GM18519 (cell line): Measurements from ENCODE around the gene BOLA3.
"Not testable (repeated sequence)": the region's sequence is repeated elsewhere in the genome, so short reads cannot be mapped to it uniquely, and the experiment has no call there.

Experiments
- ATAC-seq: cut with Tn5 transposase; IDR thresholded peaks from one replicate; pipeline ENCODE4 v1.9.1; 2021; ENCODE audit warnings: mild to moderate bottlenecking, moderate library complexity; ENCODE audit not compliant: unreplicated experiment, low FRiP score

The BOLA3 gene

GRCh38 chr2:74105413-74105812 is 42.3 kb downstream of the BOLA3 start:
- ATAC-seq = no peak

DNA sequence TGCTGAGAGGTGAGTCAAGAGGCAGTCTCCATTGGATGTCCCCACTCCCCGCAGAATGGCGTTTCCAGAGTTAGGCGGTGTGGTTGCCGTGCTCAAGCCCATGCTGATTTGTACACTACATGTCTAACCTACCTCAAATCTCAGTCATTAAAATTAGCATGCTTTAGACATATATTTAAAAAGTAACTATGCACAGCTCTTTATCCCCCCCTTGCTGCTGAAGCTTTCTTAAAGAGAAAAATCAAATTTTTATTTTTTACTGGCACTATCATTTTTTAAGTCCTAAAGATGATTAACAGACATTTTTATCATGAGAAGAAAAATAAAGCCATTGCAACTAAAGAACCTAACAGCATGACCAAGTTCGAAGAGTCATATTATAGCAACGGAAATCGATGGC is 42.9 kb downstream of the BOLA3 start:
- ATAC-seq = no peak

- ATAC-seq = no peak
These were observed 43.9 kb downstream of the BOLA3 start for GRCh38 chr2:74103763-74104162.

GRCh38 chr2:74102516-74102915 is 45.2 kb downstream of the BOLA3 start:
- no peak for ATAC-seq

GRCh38 chr2:74101574-74102300 is 46.0 kb downstream of the BOLA3 start:
- no peak for ATAC-seq

DNA sequence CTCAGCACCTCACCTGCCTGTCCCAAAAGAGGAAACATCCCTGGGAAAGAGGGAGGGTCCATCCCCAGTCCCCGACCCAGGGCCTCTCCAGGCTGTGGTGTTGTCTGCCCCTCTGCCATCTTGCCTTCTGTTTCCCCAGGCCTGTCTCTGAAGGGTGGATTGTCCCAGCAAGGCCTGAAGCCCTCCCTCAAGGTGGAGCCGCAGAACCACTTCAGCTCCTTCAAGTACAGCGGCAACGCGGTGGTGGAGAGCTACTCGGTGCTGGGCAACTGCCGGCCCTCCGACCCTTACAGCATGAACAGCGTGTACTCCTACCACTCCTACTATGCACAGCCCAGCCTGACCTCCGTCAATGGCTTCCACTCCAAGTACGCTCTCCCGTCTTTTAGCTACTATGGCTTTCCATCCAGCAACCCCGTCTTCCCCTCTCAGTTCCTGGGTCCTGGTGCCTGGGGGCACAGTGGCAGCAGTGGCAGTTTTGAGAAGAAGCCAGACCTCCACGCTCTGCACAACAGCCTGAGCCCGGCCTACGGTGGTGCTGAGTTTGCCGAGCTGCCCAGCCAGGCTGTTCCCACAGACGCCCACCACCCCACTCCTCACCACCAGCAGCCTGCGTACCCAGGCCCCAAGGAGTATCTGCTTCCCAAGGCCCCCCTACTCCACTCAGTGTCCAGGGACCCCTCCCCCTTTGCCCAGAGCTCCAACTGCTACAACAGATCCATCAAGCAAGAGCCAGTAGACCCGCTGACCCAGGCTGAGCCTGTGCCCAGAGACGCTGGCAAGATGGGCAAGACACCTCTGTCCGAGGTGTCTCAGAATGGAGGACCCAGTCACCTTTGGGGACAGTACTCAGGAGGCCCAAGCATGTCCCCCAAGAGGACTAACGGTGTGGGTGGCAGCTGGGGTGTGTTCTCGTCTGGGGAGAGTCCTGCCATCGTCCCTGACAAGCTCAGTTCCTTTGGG is 47.2 kb downstream of the BOLA3 start:
- ATAC-seq = no peak

DNA sequence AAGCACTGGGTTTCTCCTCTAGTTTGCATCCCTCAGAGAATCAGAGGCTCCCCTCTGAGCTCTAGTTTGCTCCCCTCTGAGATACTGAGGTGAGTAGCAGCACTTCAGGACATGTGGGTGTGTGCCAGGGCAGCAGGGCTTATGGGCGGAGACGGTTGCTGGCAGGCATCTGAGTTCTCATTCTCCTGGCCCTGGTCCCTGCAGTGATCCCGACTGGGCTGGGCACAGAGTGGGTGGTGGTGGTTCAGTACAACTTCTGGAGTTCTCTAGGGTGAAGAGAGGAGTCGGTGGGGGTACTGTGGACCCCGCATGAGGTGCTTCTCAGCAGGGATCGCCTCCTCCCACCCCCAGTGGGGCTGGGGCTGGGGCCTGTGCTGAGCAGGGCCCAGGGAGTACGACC is 47.9 kb downstream of the BOLA3 start:
- ATAC-seq = no peak

GRCh38 chr2:74099271-74099670 is 48.4 kb downstream of the BOLA3 start:
- ATAC-seq = no peak

DNA sequence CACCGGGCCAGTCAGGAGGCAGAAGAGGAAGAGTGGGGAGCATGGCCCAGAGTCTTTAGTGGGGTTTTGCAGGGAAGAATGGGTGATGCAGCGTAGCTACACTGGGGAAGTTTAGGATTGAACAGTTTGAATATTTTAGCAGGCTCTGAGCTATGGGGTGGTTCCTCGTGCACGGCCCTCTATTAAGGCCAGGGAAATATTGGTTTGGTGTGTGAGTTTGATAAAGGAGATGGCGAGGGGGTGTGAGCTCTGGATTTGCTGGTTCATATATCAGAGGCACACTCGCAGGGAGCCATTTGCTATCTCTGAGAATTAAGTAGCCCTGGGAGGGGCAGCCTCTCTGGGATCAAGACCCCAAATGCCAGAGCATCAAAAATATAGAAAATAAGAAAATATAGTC is 50.1 kb downstream of the BOLA3 start:
- no peak for ATAC-seq

GRCh38 chr2:74096052-74096451 is 51.7 kb downstream of the BOLA3 start:
- no peak for ATAC-seq

DNA sequence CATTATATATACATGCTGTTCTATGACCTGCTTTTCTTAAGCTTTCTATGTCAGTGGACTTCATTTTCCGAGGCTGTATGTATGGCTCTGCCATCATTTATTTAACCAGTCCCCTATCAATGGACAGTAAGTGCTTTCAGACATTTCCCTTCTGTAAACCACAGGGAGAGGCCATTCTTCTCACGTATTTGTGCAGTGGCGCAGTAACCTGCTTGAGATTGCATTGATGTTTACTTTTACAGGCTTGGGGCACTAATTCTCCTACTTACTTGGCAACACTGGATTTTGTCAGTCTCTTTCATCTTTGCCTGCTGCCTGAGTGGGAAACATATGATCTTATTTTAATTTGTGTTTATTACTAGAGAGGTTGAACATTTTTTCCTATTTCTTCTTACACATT is 52.1 kb downstream of the BOLA3 start:
- ATAC-seq = no peak

GRCh38 chr2:74094291-74094690 is 53.4 kb downstream of the BOLA3 start:
- ATAC-seq = no peak

DNA sequence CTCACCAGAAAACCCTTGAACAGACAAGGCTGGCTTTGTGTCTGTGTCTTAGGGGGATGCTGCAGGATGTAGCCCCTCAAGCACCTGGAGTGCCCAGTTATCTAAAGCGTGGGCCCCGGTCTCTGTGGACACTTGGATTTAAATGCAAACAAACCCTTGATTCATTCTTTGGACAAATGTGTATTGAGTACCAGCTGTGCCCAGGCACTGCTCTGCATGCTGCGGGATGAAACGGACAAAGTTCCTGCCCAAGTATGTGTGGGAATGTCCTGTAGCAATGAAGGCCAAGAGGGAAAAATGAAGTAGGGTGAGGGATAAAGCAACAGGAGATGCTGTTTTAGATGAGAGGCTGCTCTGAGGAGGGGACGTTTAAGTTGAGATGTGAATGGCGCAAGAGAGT is 53.9 kb downstream of the BOLA3 start:
- no peak for ATAC-seq

DNA sequence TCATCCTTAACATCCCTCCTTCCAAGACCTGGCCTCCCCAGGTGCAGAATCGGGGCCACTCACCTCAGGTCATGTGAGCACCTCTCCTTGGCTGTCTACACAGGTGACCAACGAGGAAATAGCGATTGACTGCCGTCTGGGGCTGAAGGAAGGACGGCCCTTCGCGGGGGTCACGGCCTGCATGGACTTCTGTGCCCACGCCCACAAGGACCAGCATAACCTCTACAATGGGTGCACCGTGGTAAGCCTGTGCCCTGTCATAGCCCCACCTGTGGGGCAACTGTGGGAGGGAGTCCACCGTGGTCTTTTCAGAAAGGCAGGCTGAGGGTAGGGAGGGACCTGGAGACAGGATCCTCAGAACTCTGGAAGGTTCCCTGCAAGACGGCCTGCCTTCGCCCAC is 54.3 kb downstream of the BOLA3 start:
- no peak for ATAC-seq

GRCh38 chr2:74092275-74092674 is 55.4 kb downstream of the BOLA3 start:
- ATAC-seq = no peak

GRCh38 chr2:74091391-74091790 is 56.3 kb downstream of the BOLA3 start:
- ATAC-seq = no peak

DNA sequence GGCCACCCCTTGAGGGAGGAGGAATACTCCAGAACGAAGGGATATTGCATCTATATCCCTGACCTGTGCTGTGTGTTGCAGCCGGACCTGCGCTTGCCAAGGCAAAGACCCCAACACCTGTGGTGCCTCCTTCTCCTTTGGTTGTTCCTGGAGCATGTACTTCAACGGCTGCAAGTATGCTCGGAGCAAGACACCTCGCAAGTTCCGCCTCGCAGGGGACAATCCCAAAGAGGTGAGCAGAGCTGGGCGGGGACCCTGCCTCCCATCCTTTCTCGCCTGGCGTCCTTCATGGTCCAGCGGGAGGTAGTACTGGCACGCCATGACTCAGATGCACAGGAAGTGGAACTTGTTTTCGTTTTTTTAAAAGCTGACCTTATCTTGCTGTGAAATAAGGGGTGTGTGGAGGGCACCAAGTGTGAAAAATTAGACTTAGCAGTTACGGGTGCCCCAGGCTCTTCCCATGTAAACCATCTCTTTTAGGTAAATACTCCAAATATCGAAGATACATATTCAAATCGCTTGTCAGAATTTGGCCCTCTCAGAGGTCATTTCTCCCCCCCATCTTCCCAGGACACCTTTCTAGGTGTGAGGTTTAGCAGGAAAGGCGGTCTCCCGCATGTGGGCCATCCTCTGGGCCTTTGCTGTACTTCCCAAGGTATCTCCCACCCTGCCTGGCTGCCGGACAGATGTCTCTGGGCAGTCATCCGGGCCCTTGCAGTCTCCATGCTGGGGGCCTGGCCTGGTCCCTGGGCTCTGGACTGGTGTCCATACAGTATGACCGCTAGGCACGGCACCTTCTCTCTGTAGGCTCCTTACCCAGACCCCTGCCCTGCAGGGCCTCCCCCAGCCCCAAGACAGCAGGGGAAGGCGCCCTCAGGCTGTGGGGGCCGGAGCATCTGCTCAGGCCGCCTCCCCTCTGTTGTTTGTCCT is 57.6 kb downstream of the BOLA3 start:
- ATAC-seq = no peak

- ATAC-seq = not testable (repeated sequence)
These were observed 59.0 kb downstream of the BOLA3 start for GRCh38 chr2:74088676-74089075.

DNA sequence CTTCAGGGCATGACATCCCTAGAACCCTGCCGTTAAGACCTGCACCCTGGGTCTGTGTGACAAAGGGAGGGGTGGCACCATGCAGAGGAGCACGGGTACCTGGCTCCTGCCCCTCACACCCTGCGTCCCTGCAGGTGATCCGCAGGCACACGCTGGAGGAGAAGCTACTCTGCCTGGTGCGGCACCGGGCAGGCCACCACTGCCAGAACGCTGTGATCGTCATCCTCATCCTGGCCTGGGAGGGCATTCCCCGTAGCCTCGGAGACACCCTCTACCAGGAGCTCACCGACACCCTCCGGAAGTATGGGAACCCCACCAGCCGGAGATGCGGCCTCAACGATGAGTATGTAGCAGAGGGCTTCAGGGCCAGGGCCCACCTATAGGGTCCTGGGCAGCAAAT is 60.0 kb downstream of the BOLA3 start:
- ATAC-seq = no peak

GRCh38 chr2:74086021-74086420 is 61.7 kb downstream of the BOLA3 start:
- ATAC-seq = no peak
